GM23338 (cell line): ENCODE data around the gene FN3K. TPM values are rescaled to one million over a fixed set of nuclear protein-coding genes. Genes with fewer than 3 reads are reported as not detected.

Source experiments
- CREB1 ChIP-seq: fragments of 250-450 bp; sonication (Bioruptor Pico); IDR thresholded peaks from 2 replicates; pipeline ENCODE4 v1.5.0; 2020; ENCODE audit warnings: low read depth, mild to moderate bottlenecking, moderate library complexity
- EZH2phosphoT487 ChIP-seq: fragments of 200-600 bp; sonication (generic); IDR thresholded peaks from one replicate; pipeline ENCODE4 v1.8.1; 2018; ENCODE audit warnings: antibody characterized with exemption; ENCODE audit not compliant: unreplicated experiment
- JUNB ChIP-seq: IDR thresholded peaks from one replicate; pipeline ENCODE4 v1.6.1; 2016; ENCODE audit warnings: antibody characterized with exemption; ENCODE audit not compliant: unreplicated experiment
- NANOG ChIP-seq: IDR thresholded peaks from 2 replicates; pipeline ENCODE4 v1.6.1; 2016; ENCODE audit warnings: antibody characterized with exemption, borderline replicate concordance
- POLR2AphosphoS5 ChIP-seq: IDR thresholded peaks from 2 replicates; pipeline ENCODE4 v1.6.1; 2016; ENCODE audit warnings: antibody characterized with exemption, low read depth
- REST ChIP-seq: IDR thresholded peaks from one replicate; pipeline ENCODE4 v1.6.1; 2018; ENCODE audit warnings: antibody characterized with exemption; ENCODE audit not compliant: unreplicated experiment
- STAT1 ChIP-seq: IDR thresholded peaks from one replicate; pipeline ENCODE4 v1.6.1; 2016; ENCODE audit warnings: antibody characterized with exemption; ENCODE audit not compliant: unreplicated experiment
- ZNF114 ChIP-seq: fragments of 250-450 bp; sonication (Bioruptor Pico); IDR thresholded peaks from 2 replicates; pipeline ENCODE4 v1.5.0; 2020; ENCODE audit warnings: mild to moderate bottlenecking, moderate library complexity
- ZNF331 ChIP-seq: fragments of 250-450 bp; sonication (Bioruptor Pico); IDR thresholded peaks from 2 replicates; pipeline ENCODE4 v1.5.0; 2020; ENCODE audit warnings: low read depth, mild to moderate bottlenecking, moderate library complexity
- ZNF462 ChIP-seq: fragments of 250-450 bp; sonication (Bioruptor Pico); IDR thresholded peaks from 2 replicates; pipeline ENCODE4 v1.5.0; 2020; ENCODE audit warnings: mild to moderate bottlenecking, moderate library complexity
- polyA plus RNA-seq: library from polyadenylated mRNA; unstranded; fragments of >200 nt; fragmentation: Nextera tagmentation; extraction: Ambion mirVana; gene quantifications from 2 replicates; pipeline ENCODE4 v1.2.1, GENCODE V29; 2016
- total RNA-seq: library from RNA; depleted of rRNA; stranded (reverse); fragments of >200 nt; shearing (Covaris generic); gene quantifications from 2 replicates; pipeline ENCODE4 v1.2.3, GENCODE V29; 2014

The FN3K gene
- total and polyA plus RNA-seq, 2 experiments from 2014 or later, result 5.3 to 12.9 TPM

DNA sequence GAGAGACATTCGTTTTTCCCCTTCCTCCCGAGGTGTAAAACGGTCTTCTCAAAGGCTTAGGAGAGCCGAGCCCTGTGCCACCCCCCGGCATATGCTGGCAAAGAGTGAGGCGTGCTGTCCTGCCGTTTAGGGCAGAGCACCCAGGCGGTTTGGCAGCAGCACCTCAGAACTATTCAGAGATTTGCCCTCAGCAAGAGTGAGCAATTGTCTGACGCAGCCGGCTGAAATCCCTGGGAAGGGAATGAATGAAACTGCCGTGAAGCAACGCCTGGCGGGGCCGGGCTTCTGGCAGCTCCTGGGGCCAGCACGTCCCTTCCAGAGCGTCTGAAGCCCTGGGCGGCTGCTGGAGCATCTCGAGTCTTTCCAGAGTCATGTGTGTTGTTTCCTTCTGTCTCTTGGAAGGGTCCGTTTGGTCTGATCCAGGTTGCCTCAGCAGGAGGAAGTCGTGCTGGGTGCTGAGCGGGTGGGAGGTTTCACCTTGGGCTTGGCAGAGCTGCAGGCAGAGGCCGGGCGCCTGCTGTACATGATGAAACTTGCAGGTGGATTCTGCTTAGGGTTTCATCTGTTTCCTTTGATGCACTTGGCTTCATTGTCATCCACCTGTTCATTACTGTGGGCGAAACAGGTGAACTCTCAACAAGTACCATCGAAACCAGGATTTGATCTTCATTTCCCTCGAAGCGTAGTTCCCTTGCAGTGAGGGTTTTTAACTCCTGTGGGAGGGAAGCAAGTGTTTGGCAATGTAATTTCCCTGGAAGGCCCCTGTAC, 51.9 kb downstream of the FN3K start (continued):
- TF ChIP-seq ZNF462 (CRISPR knock-in tag) (no peak), EZH2phosphoT487 (no peak), STAT1 (no peak), ZNF114 (no peak), CREB1 (CRISPR knock-in tag) (no peak), JUNB (no peak), NANOG (no peak), ZNF331 (CRISPR knock-in tag) (no peak), REST (no peak), POLR2AphosphoS5 (no peak)
